SHP77 (cell line): ENCODE data around the gene PTPN21.
A peak's percentile ranks its signal among the peaks of the same experiment; 100 is the strongest.
"Not testable (repeated sequence)": the region's sequence is repeated elsewhere in the genome, so short reads cannot be mapped to it uniquely, and the experiment has no call there.

ENCODE experiments used
- DNase-seq, 2 experiments: peaks; one replicate each; lab custom pipeline; 2025; lab: John Stamatoyannopoulos, UW

Gene PTPN21

GRCh38 chr14:88551980-88552431 is 2.8 kb downstream of the PTPN21 start:
- peak in 1 of 2 experiments; percentile 24 for DNase-seq

DNA sequence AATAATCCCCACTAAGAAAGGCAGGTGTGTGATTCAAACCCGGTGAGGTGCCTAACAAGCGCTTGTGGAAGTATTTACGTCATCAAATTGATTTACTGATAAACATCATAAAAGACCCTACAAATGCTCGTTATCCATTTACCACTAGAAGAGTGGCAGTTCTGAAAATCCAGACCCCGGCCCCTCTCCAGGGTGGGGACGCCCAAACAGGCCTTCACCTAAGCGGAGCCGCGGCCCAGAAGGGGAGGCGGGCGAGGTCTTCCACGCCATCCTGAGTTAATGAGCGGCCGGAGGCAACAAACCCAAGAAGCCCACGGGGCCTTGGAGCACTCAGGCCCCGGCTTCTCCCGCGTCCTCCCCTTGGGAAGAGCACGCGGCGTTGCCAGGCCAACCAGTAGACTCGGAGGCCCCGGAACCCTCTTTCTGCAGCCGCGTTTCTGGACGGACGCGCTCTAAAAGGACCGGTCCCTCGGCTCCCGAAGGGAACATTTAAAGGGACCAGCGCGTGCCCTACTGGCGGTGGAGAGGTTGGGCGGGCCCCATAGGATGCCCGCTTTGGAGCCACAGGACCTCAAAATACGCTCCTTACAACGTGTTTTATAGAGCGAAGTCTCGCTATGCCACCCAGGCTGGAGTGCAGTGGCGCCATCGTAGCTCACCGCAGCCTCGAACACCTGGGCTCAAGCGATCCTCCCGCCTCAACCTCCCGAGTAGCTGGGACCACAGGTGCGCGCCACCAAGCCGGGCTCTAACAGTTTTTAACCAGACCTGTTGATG is 3.5 kb downstream of the PTPN21 start:
- DNase-seq: peak; percentile 77 to 87

- no peak for DNase-seq
Observed at GRCh38 chr14:88550078-88550477, 4.7 kb downstream of the PTPN21 start.

GRCh38 chr14:88547386-88547780 is 7.4 kb downstream of the PTPN21 start:
- no peak for DNase-seq

DNA sequence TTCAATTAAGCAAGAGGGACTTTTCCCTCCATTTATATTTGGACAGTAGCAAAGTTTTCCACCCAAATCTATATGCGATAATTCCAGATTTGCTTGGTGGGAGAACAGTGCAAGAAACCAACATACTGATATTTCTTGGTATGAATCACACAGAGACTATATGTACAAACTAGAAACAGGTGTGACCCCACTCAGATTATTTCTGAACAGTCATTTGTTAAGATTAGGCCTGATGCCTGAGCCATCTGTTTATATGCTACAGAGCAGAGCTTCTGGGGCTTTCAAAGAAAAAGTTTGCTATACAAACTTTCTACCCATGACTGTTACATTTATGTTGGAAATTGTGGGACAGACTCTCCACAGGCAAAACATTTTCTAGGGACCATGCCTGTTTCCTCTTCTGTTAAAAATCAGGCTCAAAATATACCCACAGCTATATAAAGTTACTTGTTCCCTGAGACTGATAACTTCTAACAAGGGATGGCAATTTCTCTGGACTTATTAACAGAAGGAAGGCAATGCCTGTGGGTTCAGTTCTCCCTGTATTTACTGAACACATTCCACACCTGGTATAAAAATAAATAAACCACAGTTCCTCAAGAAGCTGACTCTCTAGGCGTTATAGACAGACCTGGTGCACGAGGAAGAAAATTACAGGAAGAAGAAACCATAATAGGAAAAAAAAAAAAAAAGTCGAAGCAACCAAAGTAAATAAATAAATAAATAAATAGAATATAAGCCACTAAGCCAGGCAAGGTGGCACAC is 8.0 kb downstream of the PTPN21 start:
- DNase-seq: no peak

DNA sequence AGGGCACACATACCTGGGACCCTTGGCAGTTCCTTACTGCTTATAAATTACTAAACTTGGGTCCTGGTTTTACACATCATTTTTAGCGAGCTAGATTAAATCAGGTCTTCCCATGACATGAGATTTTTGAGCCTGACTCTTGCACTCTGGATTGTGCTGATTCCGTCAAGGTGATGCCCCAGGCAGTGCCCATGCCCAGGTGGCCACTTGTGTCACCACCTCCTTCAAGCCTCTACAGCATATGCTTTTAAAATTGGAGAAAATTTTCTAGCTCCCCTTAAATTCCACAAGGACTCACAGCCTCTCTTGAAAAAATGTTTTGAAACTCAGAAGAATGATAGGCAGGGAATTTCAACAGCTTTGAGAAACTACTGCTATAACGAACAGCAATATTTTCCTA is 9.6 kb downstream of the PTPN21 start:
- DNase-seq: no peak

DNA sequence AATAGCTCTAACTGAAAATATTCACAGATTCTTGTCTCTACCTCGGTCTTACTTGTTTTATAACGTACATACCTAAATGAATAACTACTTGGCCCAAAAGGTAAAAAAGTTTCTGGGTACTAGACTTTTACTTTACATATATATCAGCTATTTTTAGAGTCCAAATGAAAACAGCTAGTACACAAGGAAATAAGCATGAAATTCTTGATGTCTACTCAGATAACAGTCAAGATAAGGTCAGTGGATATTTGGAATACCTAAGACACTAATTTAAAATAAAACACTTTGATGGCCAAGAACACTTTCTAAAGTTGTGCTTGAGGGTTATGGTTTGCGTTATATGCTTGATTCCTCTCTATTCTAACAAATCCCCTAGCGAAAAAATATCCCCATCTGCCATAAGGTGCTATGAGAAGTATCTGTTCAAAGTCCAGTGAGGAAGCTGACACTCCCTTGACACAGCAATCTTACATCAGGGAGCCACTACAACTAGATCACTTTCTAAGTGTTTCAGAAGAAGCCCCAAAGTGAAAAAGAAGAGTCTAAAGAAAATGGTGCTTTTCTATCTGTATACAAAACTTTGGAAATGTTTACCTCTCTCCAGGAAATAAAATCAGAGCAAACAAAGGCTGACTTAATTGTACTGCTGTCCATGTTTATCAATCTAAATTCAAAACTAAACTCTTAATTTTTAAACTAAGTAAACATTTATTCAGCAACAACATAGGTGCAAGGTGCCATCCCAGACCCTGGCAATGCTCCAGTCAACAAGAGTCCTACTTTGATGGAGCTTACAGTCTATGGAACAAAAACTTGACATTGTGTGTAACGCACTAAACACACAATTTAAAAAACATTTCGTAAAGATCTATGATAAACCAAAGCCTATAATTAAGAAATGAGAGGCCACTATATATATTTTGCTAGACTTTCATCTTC is 11.7 kb downstream of the PTPN21 start:
- no peak for DNase-seq

DNA sequence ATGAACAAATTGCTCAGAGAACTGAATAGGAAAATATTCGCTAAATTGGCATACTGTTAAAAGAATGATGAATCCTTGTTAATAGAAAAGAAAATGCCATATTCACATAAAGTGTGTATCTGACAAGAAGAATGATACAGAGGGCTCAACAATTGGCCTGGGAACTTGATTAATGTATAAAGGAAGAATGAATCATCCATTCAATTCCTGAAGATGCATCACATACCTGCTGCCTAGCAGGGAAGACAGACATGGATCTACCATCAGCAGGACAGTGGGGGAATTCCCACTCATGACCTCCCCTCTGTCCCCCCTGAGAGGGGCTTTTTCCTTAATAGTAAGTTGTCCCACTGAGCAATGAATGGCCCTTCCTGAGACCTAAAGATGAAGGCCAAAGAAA is 13.5 kb downstream of the PTPN21 start:
- DNase-seq: no peak

- no peak for DNase-seq
Observed at GRCh38 chr14:88535813-88536212, 19.0 kb downstream of the PTPN21 start.

- no peak for DNase-seq
Observed at GRCh38 chr14:88535149-88535548, 19.7 kb downstream of the PTPN21 start.

DNA sequence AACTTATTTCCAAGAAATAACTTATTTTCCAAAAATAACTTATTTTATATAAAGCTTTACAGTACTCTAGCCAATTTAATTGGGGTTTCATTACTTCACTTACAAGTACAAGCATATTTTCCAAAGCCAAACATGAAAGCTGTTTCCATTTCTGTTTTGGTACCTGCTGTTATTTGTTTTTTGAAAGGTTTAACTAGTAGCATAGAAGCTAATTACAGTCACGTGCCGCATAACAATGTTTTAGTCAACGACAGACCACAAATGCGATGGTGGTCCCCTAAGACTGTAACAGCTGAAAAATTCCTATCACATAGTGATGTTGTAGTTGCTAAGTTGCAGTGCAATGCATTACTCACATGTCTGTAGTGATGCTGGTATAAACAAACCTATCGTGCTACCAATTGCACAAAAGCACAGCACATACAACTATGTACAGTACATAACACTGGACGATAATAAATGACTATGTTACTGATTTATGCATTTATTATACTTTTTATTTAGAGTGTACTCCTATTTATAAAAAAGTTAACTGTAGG is 21.7 kb downstream of the PTPN21 start:
- DNase-seq: no peak

- not testable (repeated sequence) for DNase-seq
Observed at GRCh38 chr14:88529889-88530288, 24.9 kb downstream of the PTPN21 start.

DNA sequence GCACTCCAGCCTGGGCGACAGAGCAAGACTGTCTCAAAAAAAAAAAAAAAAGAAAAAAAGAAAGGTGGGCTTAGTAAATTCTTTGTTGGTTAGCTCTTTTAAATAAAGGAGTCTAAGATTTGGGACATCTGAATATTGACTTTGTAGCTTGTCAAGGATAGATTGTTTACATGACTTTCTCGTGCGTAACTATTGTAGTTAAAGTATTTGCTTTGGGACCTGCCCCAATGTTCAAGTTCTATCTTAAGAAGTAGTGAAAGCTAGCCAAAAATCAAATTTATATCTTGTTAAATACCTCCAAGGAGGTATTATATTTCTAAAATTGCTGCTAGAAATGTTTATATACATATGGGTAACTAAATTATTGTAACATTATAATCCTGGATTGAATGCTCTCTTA is 32.4 kb downstream of the PTPN21 start:
- DNase-seq: no peak

DNA sequence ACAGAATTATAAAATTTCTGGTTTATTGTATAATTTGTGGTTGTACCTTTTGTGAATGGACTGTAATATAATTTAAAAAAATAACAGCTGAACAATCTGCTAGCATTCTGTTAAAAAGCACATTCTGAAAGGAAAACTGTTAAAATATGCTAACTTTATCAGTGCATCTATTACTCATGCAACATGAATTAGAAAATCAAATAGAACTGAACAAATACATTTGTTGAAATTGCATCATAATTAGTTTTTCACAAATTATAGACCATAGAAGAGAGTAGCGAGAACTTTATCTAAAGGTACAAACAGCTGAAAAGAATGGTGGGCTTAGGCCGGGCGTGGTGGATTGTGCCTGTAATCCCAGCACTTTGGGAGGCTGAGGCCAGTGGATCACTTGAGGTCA is 33.0 kb downstream of the PTPN21 start:
- DNase-seq: no peak

DNA sequence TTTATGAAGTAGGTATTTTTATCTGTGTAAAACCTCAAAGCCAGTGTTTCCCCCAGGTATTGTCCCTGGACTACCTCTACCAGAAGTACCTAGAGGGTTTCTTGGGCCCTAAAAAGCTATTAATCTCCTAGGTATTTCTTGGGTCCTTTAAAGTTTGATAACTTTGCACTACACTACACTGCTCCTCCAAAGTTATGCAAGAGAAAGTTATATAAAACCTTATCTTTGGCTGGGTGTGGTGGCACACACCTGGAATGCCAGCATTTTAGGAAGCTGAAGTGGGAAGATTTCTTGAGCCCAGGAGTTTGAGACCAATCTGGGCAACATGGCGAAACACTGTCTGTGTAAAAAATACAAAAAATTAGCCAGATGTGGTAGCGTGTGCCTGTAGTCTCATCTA is 34.9 kb downstream of the PTPN21 start:
- DNase-seq: no peak

GRCh38 chr14:88518592-88519512 is 36.0 kb downstream of the PTPN21 start:
- no peak for DNase-seq

GRCh38 chr14:88516861-88517357 is 37.9 kb downstream of the PTPN21 start:
- DNase-seq: peak; percentile 77 to 82

DNA sequence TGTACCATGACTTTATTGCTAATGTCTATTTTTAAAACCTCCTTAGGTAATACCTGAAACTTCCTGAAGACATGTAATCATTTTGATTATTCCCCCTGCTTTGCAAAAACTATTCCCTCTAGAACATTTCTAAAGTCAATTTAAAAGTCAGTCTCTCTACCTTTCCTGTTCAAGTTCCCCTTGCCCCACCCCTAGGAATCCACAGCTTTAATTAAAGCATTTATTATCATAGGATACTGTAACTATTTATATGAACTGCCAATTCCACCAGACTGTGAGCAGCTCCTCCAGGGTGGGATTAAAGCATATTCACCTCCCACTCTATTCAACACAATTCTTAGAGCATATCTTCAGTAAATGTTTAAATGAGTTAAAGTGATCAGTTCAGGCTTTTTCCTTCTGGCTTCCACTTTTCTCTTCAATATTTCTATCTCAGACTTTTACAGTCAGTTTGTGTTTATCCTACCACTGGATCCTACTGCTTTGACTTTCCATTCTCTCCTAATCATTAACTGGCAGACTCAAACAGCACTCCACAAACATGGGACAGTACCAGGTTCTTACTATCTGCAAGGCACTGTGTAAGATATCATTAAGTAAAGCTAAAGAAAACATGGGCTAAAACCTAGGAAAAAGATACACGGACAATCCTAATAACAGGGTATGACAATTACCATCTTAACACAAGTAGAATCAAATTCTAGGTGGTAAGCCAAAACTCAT is 39.1 kb downstream of the PTPN21 start:
- DNase-seq: no peak

DNA sequence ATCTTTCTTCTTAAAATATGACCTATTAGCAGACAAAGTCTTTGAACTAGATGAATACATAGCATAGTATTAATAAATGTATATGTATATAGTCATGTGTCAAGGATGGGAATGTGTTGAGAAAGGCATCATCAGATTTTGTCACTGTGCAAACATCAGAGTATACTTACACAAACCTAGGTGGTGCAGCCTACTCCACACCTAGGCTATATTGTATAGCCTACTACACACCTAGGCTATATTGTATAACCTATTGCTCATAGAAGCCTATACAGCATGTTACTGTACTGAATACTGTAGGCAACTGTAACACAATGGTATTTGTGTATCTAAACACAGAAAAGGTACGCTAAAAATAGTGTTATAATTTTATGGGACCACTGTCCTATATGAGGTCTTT is 47.6 kb downstream of the PTPN21 start:
- no peak for DNase-seq

GRCh38 chr14:88505621-88506020 is 49.2 kb downstream of the PTPN21 start:
- no peak for DNase-seq
